Measurements from ENCODE around the gene PCNX3. TPM values are rescaled to one million over a fixed set of nuclear protein-coding genes. Genes with fewer than 3 reads are reported as not detected.

Gene PCNX3
- total and polyA plus RNA-seq, 4 donors, result 13.9 to 53.8 (median 20.4) TPM

DNA sequence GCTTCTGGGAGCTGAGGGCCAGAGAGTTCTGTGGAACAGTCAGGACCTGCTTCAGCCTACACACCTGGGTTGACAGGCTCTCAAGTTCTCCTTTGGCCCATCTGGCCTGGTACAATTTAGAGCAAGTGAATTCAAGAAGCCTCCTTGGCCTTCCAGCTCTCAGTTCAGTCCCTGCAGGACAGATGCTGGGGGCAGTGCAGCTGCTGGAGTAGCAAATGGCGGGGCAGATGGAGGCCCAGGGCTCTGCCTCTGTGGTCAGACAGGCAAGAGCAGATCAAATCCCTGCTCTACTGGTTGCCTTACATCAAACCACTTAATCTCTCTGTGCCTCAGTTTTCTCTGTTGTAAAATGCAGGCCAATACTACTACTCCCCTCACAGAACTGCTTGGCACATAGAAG lies 11.3 kb upstream of the PCNX3 start:
- Histone ChIP-seq H3K27ac (ENCODE audit: low read depth in 1 of 2, low read length in 1 of 2) (peak overlapping the region in 1 of 2 donors; percentile 32), H3K36me3 (ENCODE audit: control insufficient read depth in 4 of 4, insufficient read depth in 4 of 4, low read length in 4 of 4) (peaks cover 4 to 58% (median 35%) of the 10 kb centered on the region in 4 donors), H3K27me3 (ENCODE audit: control insufficient read depth in 3 of 3, insufficient read depth in 3 of 3, low read length in 2 of 3) (no peaks in the 10 kb centered on the region), H3K9me3 (ENCODE audit: control insufficient read depth in 4 of 4, insufficient read depth in 3 of 4, low read length in 3 of 4) (peaks cover 0 to 2% (median 0%) of the 10 kb centered on the region in 4 donors), H3K4me3 (no peak overlapping the region), H3K4me1 (ENCODE audit: control insufficient read depth in 5 of 5, insufficient read depth in 5 of 5, low read length in 5 of 5) (peaks cover 0 to 11% (median 7%) of the 10 kb centered on the region in 5 donors), H3K9ac (ENCODE audit: insufficient read depth in 1 of 2, low read length in 2 of 2) (no peak overlapping the region)
- 95 to 96% methylated on average over 1 of the region's 1 CpG for WGBS, 2 donors
- DNase-seq (no peak), ATAC-seq (ENCODE audit: insufficient read depth, low FRiP score) (no peak)
- TF ChIP-seq, protein P1, sequence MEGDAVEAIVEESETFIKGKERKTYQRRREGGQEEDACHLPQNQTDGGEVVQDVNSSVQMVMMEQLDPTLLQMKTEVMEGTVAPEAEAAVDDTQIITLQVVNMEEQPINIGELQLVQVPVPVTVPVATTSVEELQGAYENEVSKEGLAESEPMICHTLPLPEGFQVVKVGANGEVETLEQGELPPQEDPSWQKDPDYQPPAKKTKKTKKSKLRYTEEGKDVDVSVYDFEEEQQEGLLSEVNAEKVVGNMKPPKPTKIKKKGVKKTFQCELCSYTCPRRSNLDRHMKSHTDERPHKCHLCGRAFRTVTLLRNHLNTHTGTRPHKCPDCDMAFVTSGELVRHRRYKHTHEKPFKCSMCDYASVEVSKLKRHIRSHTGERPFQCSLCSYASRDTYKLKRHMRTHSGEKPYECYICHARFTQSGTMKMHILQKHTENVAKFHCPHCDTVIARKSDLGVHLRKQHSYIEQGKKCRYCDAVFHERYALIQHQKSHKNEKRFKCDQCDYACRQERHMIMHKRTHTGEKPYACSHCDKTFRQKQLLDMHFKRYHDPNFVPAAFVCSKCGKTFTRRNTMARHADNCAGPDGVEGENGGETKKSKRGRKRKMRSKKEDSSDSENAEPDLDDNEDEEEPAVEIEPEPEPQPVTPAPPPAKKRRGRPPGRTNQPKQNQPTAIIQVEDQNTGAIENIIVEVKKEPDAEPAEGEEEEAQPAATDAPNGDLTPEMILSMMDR (IDR thresholded peaks at IDR 0.05; ENCODE audit: control extremely low read depth, extremely low read depth), result no peak

DNA sequence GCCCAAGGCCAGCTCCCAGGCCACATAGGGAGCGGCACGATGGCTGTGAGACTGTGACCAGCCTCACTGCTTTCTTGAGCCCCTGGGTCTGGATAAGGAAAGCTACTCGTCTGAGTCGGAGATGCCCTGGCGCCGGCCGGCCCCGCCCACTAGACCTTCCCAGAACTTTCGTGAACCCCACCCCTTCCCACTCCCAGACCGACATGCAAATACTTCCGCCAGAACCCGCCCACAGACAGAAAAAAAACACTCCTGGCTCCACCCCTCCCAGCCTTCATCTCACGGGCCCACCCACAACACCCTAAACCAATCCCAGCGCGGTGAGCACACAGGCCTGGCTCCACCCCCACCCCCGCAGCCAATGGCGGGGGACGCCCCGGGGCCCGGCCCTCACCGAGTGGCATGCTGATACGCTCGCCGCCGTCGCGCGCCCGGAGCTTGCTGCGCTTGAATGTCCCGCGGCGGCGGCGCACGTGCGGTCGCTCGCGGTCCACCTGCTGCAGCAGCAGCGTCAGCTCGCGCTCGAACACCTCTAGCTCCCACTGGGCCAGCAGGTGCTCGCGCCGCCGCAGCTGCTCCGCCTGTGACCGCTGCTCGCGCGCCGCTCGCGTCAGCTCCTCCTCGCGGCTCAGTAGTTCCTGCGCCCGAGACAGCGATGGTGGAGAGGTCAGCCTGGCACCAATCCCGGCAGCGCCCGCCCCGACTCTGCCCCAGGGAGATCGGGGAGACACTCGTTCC lies 8.5 kb upstream of the PCNX3 start:
- TF ChIP-seq, protein P1 (IDR thresholded peaks at IDR 0.05; ENCODE audit: control extremely low read depth, extremely low read depth), result no peak
- WGBS, 2 donors, result 46 to 79% methylated on average over 67 of the region's 67 CpGs
- Histone ChIP-seq H3K27me3 (ENCODE audit: control insufficient read depth in 3 of 3, insufficient read depth in 3 of 3, low read length in 2 of 3) (no peaks in the 10 kb centered on the region), H3K36me3 (ENCODE audit: control insufficient read depth in 4 of 4, insufficient read depth in 4 of 4, low read length in 4 of 4) (peaks cover 4 to 57% (median 31%) of the 10 kb centered on the region in 4 donors), H3K9me3 (ENCODE audit: control insufficient read depth in 4 of 4, insufficient read depth in 3 of 4, low read length in 3 of 4) (no peaks in the 10 kb centered on the region), H3K4me3 (no peak overlapping the region), H3K27ac (ENCODE audit: low read depth in 1 of 2, low read length in 1 of 2) (peak overlapping the region; percentile 66 to 74), H3K4me1 (ENCODE audit: control insufficient read depth in 5 of 5, insufficient read depth in 5 of 5, low read length in 5 of 5) (peaks cover 0 to 32% (median 7%) of the 10 kb centered on the region in 5 donors), H3K9ac (ENCODE audit: insufficient read depth in 1 of 2, low read length in 2 of 2) (no peak overlapping the region)
- DNase-seq, result peak; percentile 96
- ATAC-seq (ENCODE audit: insufficient read depth, low FRiP score), result peak; percentile 87

DNA sequence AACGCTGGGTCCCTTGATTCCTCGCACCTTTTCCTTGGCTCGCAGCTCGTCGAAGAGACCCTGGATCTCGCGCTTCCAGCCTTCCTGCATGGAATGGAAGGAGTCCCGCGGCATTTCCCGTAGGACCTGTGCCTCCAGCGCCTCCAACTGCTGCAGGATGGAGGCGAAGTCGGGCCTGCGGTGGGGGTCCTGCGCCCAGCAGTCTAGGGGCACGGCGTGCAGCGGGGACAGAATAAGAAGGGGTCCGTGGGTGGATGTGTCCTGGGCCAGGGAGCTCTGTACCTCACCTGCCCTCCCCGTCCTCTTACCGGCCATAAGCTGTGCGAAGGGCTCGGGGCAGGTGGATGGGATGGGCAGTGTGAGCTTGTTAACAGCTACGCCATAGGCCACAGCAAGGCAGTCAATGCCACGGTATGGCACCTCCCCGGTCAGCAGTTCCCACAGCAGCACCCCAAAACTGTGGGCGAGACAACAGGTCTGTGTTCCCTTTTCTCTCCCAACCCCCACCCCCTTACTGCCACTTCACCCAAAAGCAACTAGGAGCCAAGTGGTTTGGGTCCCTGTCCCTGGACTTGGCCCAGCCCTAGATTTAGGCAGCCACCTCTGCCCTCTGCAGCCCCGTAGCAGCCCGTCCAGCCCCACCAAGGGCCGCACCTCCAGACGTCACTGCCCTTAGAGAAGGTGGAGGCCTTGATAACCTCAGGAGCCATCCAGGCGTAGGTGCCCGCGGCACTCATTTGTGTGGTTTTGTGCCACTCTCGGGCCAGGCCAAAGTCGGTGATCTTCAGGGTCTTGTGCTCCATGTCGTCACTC lies 7.8 kb upstream of the PCNX3 start:
- H3K9me3 ChIP-seq (ENCODE audit: control insufficient read depth in 4 of 4, insufficient read depth in 3 of 4, low read length in 3 of 4), result no peaks in the 10 kb centered on the region
- DNase-seq, result no peak
- peaks cover 4 to 61% (median 33%) of the 10 kb centered on the region in 4 donors for H3K36me3 ChIP-seq (ENCODE audit: control insufficient read depth in 4 of 4, insufficient read depth in 4 of 4, low read length in 4 of 4)

More for the DNA sequence above, 7.8 kb upstream of the PCNX3 start:
- WGBS, 2 donors, result 85 to 91% methylated on average over 37 of the region's 37 CpGs
- no peaks in the 10 kb centered on the region for H3K27me3 ChIP-seq (ENCODE audit: control insufficient read depth in 3 of 3, insufficient read depth in 3 of 3, low read length in 2 of 3)
- peak overlapping the region in 1 of 2 donors; percentile 20 for H3K27ac ChIP-seq (ENCODE audit: low read depth in 1 of 2, low read length in 1 of 2)
- H3K4me3 ChIP-seq, result no peak overlapping the region
- no peak overlapping the region for H3K9ac ChIP-seq (ENCODE audit: insufficient read depth in 1 of 2, low read length in 2 of 2)
- TF ChIP-seq, protein P1 (IDR thresholded peaks at IDR 0.05; ENCODE audit: control extremely low read depth, extremely low read depth), result no peak
- ATAC-seq (ENCODE audit: insufficient read depth, low FRiP score), result no peak
- H3K4me1 ChIP-seq (ENCODE audit: control insufficient read depth in 5 of 5, insufficient read depth in 5 of 5, low read length in 5 of 5), result peaks cover 0 to 39% (median 7%) of the 10 kb centered on the region in 5 donors

All from lung (tissue), 12 donors.